Stimulated activated CD4-positive, alpha-beta T cell treated with anti-CD3 and anti-CD28 coated beads, Interleukin-12 subunit alpha, Interleukin-12 subunit beta, amount 100 ng/mL, for 4 hours (primary cell): ENCODE measurements around the gene THTPA.
"Not testable (repeated sequence)": the region's sequence is repeated elsewhere in the genome, so short reads cannot be mapped to it uniquely, and the experiment has no call there.

Experiments used
- DNase-seq: peaks from one replicate; pipeline ENCODE4 v3.0.0-alpha.2; 2020

Gene THTPA

DNA sequence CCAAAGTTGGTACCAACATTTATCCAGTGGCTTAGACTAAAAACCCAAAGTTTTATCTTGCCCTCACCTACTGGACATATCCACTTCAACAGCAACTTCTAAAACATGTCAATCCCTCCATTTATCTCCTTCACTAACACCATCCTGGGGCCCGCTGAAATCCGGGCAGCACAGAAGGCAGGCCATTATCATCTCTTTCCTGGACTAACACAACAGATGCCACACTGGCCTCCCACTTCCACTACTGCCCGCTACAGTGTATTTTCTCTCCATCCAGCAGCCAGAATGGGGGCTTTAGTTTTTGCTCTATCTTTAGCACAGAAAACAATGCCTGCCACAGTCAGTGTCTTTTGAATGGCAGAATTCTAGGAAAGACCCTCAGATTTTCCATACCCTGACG is 20.1 kb upstream of the THTPA start:
- no peak for DNase-seq

DNA sequence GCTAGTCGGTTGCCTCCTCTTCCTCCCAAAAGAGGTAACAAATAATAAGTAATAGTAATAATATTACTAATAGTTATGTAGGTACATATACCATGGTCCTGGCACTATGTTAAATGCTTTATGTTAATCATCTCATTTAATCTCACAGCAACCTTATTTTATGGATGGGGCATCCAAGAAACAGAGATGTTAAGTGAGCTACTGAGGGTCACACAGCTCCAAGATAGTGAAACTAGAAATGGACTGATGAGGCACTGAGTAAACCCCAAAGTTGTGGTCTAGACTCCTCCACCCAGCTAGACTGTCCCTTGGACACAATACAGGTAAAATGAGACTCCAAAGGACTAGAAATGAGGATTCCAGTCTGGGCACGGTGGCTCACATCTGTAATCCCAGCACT is 19.6 kb upstream of the THTPA start:
- no peak for DNase-seq

DNA sequence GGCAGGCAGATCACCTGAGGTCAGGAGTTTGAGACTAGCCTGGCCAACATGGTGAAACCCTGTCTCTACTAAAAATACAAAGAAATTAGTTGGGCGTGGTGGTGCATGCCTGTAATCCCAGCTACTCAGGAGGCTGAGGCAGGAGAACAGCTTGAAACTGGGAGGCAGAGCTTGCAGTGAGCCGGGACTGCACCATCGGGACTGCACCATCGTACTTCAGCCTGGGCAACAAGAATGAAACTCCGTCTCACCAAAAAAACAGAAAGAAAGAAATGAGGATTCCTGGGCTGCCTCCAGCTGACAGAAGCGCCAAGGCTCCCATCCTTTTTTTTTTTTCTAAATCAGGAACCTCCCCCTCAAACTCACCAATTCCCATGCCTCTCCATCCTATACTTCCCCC is 19.2 kb upstream of the THTPA start:
- not testable (repeated sequence) for DNase-seq

DNA sequence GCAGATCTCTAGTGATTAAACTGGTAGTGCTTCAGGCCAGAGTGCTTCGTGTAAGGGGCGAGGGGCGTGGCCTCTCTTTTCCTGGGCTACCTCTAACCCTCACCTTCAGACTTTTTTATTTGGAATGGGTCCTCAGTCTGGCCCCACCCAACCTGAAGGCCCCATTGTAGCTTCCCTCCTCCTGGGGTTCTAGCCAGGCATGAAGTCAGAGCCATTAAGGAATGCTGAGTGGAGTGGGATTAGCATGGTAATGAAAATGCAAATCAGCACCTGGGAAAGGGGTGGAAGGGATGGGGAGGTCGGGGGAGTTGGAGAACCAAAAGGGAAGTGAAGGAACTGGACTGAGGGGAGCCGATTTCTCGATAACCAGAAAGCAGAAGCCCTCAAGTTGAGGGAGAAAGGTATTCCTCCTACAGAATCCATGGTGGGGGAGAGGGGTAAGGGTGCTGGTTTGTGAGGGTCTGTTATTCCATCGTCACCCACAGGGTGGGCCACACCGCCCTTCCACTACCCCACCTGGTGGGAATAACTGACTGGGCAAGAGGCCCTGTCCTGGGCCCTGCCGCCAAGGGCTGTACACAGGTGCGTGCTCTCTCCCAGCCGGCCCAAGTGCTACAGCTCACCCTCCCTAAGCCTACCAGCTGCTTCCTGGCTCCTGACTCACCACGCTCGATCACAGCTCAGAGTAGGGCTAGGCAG is 18.6 kb upstream of the THTPA start:
- DNase-seq = no peak

DNA sequence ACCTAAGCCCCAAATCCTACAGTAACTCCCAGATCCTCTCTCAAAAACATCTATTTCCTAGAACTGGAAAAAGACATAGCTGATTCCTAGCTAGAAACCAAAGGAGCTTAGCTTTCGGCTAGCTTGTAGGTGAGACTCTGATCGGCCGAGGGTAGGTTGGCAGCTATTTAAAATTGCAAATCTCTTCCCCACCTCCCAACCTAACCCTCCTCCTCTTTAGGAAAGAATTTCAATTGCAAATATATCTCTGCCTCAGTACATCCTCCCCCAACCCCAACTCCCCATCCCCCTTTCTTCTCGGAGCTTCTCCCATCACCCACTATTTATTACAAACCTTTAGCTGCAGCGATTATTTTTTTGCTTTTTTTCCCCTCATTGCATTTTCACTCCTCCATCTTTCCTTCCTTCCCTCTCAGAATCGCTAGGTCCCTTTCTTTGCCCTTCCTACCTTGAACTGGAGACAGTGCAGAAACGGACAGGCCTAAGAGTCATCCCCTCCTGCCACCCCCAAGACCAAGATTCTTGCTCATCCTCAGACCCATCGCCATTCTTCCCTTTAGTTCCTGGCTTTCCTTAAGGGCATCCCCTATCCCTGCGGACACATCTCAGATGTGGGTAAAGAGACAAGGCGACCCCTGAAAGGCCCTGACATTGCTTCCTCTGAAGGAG is 17.9 kb upstream of the THTPA start:
- no peak for DNase-seq

DNA sequence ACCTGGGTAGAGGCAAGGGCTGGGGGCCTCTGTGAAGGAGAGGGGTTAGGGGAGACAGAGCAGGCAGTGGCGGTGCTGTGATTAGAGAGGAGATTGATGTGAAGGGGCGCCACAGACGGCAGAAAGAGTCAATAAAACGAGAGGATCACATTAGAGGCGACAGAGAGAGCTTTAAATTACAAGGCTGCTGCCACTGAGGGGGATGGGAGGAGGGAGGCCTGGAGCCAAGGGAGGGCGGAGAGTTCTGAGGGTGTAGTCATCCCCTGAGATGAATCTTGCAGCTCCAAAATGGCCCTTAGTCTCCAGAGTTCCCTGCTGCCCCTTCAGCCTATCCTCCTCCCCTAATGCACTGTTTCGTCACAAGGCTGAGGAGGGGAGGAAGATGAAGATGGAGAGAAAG is 17.3 kb upstream of the THTPA start:
- no peak for DNase-seq

DNA sequence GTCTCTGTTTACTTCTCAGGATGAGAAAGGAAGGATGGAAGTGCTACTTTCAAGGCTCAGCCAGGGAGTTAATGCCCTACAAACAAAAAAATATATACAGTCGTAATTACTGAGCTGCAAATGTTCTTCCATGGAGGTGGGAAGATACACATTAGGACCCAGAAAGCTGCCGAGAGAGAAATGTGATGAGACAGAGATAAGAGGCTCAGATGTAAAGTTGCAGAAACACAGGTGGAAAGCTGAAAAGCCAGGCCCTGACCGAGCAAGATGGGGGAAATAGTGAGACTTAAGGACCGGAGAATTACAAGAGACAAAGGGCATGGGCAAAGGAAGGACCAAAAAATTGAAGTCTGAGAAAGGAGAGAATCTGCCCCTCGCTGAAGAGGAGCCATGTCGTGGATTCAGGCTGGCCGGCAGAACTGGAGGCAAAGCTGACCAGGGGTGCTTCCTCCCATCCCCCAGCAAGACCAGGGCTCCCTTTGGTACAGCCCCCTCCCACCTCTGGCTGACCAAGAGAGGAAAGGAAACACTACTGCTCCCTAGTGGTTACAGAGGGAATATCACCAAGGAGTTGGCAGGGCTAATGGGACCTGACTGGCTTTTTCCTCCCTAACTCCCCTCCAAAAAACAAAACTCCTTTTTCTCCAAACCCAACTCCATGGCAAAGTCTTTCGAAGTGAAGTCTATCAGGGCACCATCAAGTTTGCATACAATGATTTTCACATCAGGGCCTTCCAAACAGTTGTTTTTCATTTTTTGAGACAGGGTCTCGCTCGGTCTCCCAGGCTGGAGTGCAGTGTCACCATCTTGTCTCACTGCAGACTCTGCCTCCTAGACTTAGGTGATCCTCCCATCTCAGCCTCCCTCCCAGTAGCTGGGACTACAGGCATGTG is 16.6 kb upstream of the THTPA start:
- no peak for DNase-seq

DNA sequence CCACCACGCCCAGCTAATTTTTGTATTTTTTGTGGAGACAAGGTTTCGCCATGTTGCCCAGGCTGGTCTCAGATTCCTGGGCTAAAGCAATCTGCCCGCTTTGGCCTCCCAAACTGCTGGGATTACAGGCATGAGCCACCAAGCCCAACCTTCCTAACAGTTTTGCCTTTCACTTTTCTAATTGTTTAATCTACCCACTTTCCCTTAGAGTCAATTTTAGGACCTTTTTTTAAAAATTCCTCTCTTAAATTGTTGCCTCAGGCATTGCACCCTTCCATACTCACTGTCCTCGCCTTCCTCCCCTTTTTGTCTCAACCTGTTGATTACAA is 16.0 kb upstream of the THTPA start:
- DNase-seq = no peak

DNA sequence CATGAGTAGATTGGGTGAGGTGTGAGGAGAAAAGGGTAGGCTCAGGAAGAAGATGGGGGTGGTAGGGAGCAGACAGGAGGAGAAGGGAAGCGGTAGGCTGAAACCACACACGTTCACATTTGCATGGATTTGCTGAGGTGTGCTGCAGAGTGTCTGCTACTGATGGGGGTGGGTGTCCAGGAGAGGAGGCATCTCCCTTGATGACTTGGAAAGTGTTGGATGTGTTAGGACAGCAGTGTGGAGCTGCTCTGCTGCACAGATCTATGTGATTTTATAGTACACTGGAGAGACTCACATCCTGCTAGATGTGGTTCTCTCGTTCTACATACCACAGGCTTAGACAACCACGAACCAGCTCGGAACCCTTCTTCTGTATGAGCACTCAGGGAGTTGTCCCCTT is 13.8 kb upstream of the THTPA start:
- DNase-seq = no peak

DNA sequence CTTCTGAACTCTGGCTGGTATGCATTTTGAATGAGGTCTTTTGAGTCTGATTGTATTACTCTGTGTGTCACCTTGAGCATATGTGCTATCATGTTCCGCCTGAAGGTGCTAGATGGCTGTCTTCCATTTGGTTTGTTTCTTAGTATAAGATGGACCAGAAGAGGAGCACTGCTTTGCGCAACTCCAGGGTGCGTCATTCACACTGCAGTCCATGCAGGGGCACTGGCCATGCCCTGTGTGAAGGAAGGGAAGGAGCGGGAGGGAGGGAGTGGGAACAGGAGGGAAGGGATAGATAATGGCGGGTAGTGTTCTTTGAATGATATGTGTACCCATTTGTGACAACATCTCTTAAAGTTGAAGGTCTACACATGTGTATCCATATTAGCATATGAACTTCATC is 12.7 kb upstream of the THTPA start:
- DNase-seq = no peak

DNA sequence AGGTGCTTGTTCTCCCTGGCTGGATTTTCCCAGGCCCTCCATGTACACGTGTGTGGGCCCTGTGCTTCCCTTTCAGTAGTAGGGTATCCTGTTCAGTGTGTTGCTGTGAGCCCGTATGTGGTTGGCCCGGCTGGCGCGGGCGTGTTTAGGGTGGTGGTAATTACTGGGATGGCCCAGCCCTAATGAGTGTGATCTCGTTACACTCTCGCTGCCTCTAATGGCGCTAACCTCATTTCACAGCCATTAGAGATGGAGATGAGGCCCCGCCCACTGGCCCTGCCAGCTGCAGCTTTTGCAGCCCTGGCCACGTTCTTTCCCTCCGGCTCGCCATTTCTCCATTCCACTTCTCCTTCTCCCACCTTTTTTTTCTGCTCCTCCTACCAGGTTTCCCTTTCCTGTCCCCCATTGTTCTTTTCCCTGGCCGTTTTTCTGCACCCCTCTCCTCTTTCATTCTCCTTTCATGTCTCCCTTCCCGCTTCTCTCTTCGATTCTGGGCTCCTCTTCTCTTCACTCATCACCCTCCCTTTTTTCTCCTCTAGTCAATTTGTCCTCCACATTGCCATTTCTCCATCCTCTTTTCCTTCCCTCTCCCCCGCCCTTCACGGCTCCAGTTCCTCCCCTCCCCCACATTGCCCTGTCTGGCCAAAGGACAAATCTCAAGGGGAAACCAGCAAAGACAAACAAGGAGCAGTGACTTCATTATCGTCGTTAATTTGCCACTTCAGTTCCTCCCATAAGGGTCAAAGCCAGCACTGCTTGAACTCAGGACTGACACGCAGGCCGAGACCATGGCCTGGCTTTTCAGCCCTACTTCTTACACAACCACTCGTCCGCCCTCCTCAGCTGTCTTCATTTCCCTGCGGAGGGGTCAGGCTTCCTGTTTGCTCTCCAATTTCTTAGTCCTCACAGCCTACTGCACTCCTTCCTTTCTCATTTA is 11.3 kb upstream of the THTPA start:
- DNase-seq = no peak

DNA sequence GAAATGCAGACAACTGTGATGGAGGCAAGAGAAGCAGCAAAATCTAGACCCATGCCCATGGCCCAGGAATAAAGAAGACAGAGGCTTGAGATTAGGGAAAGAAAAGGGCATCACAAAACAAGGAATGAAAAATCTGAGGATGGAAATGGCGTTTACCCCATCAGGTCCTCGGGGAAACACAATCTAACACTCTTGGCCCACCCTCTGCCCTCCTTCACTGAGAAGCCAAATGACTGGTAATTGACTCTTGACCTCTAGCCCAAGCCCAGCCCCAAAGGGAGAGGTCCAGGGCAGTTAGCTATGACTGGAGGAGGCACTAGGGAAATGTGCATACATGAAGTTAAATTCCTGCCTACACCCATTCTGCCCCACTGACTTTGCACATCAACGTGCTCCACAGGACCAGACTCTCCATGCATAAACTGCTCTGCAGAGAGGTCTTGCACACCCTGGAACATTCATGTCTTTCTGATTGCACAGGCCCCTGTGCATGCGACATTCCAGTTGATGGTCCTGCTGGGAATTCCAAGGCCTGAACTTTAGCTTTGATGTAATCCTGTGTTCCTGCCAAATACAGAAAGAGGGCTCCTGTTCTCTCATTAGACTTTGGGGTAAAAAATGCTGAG is 10.2 kb upstream of the THTPA start:
- DNase-seq = no peak

DNA sequence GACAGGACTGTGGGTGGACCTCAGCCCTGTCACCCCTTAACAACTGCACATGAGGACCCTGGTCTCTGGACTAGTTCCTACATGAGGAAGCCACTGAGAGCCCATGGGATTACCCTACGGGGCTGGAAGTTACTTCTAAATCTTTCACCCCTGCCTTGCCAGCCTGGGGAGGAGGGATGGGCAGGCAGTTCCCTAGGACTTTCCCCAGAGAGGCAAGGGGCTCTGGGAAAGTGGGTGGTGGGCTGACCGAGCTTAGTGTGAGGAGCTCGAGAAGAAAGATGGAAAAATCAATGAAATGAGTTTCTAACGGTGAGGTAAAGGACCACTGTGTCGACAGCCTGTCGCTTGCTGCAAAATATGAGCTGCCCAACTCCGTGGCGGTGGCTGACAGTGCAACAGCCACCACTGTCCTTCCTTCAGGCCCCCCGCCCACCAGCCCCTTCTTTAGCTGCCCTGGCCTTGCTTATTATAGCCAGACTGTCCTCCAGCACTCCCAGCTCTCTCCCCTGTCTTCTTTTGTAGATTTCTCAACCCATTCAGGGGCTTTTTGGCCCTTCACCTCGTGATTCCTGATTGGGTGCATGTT is 9.5 kb upstream of the THTPA start:
- no peak for DNase-seq

DNA sequence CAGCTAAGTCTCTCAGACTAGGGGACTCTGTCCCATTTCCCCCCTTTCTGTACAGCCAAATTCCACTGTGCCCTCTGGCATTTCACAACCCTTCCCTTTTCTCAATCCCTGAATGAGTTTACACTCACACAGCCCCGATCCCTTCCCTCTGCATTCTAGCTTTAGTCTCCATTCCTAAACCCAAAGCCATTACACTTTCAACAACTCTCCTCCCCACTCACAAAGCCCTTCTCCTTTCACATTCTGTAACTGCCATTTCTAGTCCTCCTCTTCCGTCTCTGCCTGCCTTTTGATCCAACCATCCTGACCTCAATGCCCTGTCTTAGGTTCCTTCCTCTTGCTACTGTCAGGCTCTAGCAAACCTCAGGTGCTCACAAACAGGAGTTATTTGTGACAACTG is 8.1 kb upstream of the THTPA start:
- DNase-seq = no peak

DNA sequence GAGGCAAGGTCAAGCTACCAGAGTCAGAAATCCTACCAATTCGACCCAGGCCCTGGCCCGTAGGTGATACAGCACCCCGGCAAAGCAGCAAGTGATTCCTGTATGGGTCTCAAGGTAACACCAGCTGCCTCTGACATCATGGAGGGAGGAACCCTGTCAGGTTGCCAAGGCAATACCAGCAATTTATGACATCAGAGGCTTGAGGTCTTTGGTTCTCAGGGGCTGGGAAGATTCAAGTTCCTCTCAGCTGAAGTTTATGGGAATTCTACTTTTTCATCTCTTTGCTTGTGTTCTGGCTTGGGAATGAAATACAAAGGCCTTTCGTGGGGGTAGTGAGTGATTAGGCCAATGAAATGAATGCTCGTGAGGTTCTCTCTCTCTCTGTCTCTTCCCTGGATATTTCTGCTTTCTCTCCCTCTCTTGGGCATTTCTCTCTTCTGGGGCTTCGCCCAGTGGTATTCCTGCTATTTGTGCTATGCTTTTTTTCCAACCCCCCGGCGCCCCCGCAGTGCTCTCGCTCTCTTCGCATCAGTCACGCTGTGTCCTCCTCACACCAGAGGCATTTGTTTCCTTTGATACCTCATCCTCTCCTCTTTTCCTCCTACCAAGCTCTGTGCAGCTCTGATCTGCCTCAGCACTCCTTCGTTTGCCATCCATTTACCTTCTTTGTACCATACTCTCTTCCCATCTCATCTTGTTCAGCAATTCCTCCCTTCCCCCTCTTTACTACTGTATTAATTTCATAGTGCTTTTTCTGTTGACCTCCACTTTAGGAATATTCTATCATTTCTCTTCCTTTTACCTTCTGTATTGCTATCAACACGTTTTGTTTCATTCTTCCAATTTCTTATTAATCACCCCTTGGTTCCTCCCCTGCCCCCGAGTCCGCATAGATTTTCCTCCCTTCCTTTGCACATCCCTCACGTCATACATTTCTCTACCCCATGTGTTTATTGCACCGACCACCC is 7.4 kb upstream of the THTPA start:
- no peak for DNase-seq

DNA sequence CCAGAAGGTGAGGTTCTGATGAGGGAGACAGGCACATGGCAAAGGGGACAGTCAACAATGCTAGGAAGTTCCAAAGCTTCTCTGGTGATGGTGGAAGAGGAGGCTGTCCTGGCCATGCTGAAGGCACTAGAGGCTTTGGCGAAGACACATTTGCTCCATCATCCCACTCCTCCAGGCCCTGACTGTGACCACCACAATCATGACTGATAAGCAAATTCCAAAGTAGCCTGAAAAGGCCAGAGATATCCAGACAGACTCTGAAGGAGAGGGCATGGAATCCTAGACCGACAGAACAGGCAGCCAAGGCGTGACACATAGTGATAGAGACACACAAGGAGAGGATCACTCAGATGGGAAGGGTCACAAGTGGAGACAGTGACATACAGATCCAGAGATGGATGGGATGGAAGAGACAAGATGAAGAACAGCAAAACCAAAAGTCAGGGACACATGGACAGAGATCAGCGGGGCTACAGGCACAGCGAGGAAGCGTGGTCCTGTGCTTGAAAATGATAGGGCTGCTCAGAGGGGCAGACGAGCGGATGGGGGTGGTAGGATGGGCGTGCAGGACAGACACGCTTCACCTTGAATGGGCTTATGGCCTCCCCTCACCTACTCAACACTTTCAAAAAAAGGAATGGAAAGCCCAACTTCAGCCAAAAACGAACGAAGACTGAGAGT is 5.8 kb upstream of the THTPA start:
- no peak for DNase-seq

DNA sequence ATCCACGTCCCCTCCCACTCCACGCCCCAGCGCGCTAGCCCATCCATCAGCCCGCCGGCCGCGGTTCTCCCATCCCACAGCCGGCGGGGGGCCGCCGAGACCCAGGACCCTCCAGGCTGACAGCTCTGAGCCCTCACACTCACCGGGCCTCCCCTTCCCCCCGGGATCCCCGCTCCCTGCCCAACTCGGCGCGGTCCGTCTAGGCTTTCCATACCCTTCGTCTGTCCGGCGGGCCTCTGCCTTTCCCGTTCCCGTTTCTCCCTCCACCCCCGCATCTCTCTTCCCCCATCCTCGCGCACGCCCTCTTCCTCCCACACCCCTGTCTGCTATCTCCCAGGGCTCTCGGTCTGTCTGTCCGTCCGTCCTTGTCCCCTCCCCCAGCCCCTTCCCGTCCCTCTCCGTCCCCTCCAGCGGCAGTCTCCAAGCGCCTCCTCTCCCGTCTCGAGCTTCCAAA is 5.2 kb upstream of the THTPA start:
- no peak for DNase-seq

DNA sequence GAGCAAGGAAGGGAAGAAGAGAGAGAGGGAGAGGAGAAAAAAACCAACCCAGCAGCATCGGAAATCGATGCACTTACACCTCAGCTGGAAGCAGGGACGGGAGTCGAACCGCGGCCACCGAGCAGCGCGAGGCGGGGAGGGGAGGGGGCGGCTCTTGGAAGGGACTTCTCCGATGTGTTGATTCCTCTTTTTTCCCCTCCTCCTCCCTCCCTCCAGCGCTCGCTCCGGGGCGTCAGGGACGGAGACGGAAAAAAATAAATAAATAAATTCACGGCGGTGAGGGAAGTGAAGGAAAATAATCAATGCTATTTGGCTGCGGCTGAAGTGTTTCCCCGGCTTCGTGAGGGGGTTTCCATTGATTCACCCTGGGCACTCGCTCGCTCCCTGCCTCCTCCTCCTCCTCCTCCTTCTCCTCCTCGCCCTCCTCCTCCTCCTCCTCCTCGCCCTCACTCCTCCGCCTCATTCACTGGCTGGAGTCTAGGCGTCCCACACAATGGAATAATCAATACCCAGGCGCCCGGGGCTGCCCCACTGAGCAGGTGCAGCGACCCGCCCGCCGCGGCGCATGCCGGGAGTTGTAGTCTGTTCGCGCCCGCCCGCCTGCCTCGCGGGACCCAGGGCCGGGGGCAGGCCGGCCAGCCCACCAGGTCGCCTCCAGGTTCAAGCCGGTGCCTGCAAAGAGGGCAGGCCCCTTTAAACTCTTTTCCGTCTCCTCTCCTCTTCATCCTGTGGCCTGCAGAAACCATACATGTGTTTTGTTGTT is 4.6 kb upstream of the THTPA start, which contains the start of gene ZFHX2:
TSS of gene ZFHX2 (minus strand) at position 500 of the 763 bp plus-strand sequence. CDS start 16,440 bp downstream, outside the sequence.
- peak; percentile 84 for DNase-seq

DNA sequence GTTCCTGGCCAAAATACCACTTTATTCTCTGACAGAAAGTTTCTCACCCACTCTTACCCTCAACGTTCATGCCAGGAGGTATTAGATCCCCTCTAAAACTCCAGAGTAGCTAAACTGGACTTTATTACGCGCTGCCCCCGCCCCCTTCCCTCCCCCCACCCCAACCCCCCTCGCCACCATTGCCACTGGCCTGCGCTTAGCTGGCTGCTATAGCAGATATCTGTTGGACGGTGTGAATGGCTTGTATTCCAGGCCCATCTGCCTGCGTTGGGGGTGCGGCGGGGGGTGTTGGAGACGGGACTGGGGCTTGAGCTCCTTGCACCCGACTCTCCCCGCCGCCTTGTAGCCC is 564 bp upstream of the THTPA start:
- DNase-seq = no peak
